Spinal cord (tissue), 10 donors: ENCODE results near the gene GRK5. TPM values are rescaled to one million over a fixed set of nuclear protein-coding genes. Genes with fewer than 3 reads are reported as not detected.
A peak's percentile ranks its signal among the peaks of the same experiment; 100 is the strongest.

Experiments used
- DNase-seq, 6 donors: peaks; one replicate each; pipeline versions ENCODE4 v3.0.0 to v3.0.0-alpha.2; 2013 to 2015; ENCODE audit warnings: low spot score in 6 of 6, low read depth in 4 of 6
- H3K27ac ChIP-seq: one replicate; pipeline ENCODE4 v1.5.1; 2013; ENCODE audit warnings: low read depth, low read length, control low read depth
- H3K27me3 ChIP-seq: one replicate; pipeline ENCODE4 v1.6.1; 2013; ENCODE audit warnings: low read length; ENCODE audit not compliant: control insufficient read depth, insufficient read depth
- H3K36me3 ChIP-seq: one replicate; pipeline ENCODE4 v1.6.1; 2013; ENCODE audit warnings: low read length; ENCODE audit not compliant: control insufficient read depth, insufficient read depth
- H3K4me1 ChIP-seq: one replicate; pipeline ENCODE4 v1.6.1; 2013; ENCODE audit warnings: low read length; ENCODE audit not compliant: control insufficient read depth, insufficient read depth
- H3K4me3 ChIP-seq: one replicate; pipeline ENCODE4 v1.5.1; 2013; ENCODE audit warnings: low read depth, low read length, control low read depth
- H3K9me3 ChIP-seq: one replicate; pipeline ENCODE4 v1.6.1; 2013; ENCODE audit warnings: low read length; ENCODE audit not compliant: control insufficient read depth, insufficient read depth
- WGBS: methylation state at CpG from one replicate; pipeline ENCODE4 v1.1.5; 2013; ENCODE audit warnings: missing lambda C conversion rate; ENCODE audit not compliant: insufficient coverage; 5-methylcytosine and 5-hydroxymethylcytosine counted together
- polyA plus RNA-seq, 2 donors: library from polyadenylated mRNA; unstranded; fragments of 120-200 nt; gene quantifications; one replicate each; pipeline ENCODE4 v1.2.1, GENCODE V29; 2013; ENCODE audit not compliant: insufficient read length in 2 of 2
- total RNA-seq, 2 donors: library from RNA; depleted of rRNA in 1 of 2; stranded (reverse); fragments of 120-200 nt in 1 of 2; fragments of >200 nt in 1 of 2; gene quantifications; one replicate each; pipeline versions ENCODE4 v1.2.3 to v1.2.4, GENCODE V29; 2013 to 2014
- donor health status: healthy.

GRK5 gene
- total and polyA plus RNA-seq, 4 donors, result 15.6 to 29.5 (median 25.6) TPM

DNA sequence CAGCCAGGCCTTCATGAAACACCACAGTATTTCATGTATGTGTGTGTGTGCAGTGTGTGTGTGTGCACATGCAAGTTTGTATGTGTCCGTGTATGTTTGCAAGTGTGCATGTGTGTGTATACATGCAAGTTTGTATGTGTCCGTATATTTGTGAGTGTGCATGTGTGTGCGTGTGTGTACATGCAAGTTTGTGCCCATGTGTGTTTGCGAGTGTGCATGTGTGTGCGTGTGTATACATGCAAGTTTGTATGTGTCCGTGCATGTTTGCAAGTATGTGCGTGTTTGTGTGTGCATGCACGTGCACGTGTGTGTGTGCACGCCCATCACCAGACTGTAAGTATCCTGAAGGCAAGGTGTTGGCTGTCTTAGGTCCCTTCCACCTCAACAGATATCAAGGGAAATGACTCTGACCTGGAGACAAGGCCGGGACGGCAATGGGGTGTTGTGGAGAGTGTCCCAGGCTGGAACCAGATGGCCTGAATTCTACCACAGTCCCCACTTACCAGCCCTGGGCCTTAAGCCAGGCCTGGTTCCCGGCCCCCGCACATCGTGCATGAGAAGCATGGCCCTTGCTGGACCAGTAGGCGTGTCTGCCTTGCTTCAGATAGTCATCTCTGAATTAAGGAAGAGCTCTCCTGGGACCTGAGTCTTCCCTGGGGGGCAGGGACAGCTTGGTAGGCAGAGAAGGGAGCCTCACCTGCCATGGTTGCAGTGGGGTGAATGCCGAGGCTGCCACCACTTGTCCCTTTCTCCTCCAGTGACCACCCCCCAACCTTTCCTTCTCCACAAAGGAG is 140.0 kb downstream of the GRK5 start:
- WGBS, result 98% methylated on average over 12 of the region's 17 CpGs
- Histone ChIP-seq H3K9me3 (peaks cover 5% of the 10 kb centered on the region), H3K27ac (no peak overlapping the region), H3K4me1 (peaks cover 35% of the 10 kb centered on the region), H3K36me3 (peaks cover 10% of the 10 kb centered on the region), H3K27me3 (no peaks in the 10 kb centered on the region), H3K4me3 (no peak overlapping the region)
- no peak for DNase-seq

- 66% methylated on average over 5 of the region's 5 CpGs for WGBS
- no peak overlapping the region for H3K4me3 ChIP-seq
- H3K36me3 ChIP-seq, result peaks cover 10% of the 10 kb centered on the region
- peak overlapping the region; percentile 75 for H3K27ac ChIP-seq
- H3K4me1 ChIP-seq, result peaks cover 29% of the 10 kb centered on the region
- no peak for DNase-seq
- H3K27me3 ChIP-seq, result no peaks in the 10 kb centered on the region
- peaks cover 5% of the 10 kb centered on the region for H3K9me3 ChIP-seq
Observed at GRCh38 chr10:119348106-119348505, 140.7 kb downstream of the GRK5 start.

DNA sequence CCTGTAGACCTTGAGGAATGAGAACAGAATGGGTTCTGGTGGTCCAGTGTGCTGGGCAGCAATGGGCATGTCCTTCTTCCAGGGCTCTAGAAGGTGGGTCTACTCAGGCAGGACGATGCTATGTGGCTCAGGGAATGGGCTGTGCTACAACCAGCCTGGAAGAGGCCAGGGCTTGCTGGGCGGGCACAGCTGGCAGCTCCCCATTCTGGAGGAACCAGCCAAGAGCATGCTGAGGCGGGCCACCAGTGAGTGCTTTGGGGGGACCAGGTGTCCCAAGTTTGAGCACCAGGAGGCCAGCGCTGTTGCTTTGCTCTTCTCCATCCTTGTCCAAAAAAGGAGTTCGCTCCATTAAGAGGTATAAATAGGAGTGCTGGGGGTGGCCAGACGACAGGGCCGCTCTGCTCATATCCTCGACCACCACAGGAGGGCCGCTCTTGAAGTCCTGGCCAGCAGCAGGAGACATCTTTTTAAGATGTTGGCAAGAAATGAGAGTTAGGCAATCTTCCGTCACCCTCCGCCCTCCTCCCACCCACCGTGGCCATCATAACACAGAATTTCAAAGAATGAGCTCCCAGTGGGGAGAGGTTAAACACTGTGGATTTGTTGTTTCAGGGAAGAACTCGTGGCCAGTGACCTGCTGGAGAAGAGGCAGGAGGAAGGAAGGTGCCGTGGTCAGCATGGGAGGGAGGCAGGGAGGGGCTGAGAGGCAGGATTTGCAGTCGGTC is 141.3 kb downstream of the GRK5 start:
- H3K4me1 ChIP-seq, result peaks cover 26% of the 10 kb centered on the region
- DNase-seq, result peak in 1 of 6 donors; percentile 71
- 66% methylated on average over 7 of the region's 15 CpGs for WGBS
- H3K4me3 ChIP-seq, result no peak overlapping the region
- H3K9me3 ChIP-seq, result peaks cover 5% of the 10 kb centered on the region
- H3K36me3 ChIP-seq, result peaks cover 10% of the 10 kb centered on the region
- H3K27ac ChIP-seq, result peak overlapping the region; percentile 75
- H3K27me3 ChIP-seq, result no peaks in the 10 kb centered on the region

GRCh38 chr10:119349341-119349740 is 142.0 kb downstream of the GRK5 start:
- Histone ChIP-seq H3K36me3 (peaks cover 10% of the 10 kb centered on the region), H3K27ac (peak overlapping the region; percentile 75), H3K27me3 (no peaks in the 10 kb centered on the region), H3K9me3 (peaks cover 5% of the 10 kb centered on the region), H3K4me1 (peaks cover 26% of the 10 kb centered on the region), H3K4me3 (no peak overlapping the region)
- 66% methylated on average over 3 of the region's 5 CpGs for WGBS
- DNase-seq, result no peak

DNA sequence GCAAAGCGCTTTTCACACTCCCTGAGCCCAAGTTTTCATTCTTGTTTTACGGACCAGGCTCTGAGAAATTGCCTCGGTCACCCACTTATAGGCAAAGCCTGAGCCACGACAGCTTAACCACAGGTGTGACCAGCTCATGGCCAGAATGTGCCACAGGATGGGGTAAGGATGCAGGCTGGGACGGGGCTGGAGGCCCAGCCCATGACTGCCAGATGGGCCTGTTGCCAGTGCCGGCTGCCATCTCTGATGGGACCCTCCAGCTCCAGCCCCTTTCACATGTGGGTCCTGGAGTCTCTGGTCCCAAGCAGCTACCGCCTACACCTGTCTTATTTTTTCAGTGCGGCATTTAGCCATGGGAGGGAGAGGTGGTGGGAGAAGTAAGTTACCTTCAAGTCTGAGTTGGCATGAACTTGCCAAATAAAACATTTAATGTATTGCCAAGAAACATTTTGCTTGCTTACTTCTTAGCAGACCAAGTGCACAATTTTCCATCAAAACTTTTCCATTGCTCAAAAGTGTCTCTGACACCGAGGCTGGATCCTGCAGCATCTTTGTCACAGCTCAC is 142.6 kb downstream of the GRK5 start:
- WGBS, result 87% methylated on average over 6 of the region's 9 CpGs
- Histone ChIP-seq H3K4me3 (no peak overlapping the region), H3K27ac (no peak overlapping the region), H3K4me1 (peaks cover 26% of the 10 kb centered on the region), H3K9me3 (peaks cover 5% of the 10 kb centered on the region), H3K27me3 (no peaks in the 10 kb centered on the region), H3K36me3 (peaks cover 10% of the 10 kb centered on the region)
- DNase-seq, result no peak

GRCh38 chr10:119350502-119351097 is 143.2 kb downstream of the GRK5 start:
- Histone ChIP-seq H3K4me1 (peaks cover 26% of the 10 kb centered on the region), H3K36me3 (peaks cover 10% of the 10 kb centered on the region), H3K4me3 (no peak overlapping the region), H3K27me3 (no peaks in the 10 kb centered on the region), H3K27ac (no peak overlapping the region), H3K9me3 (peaks cover 5% of the 10 kb centered on the region)
- DNase-seq, result no peak
- WGBS, result 56% methylated on average over 8 of the region's 8 CpGs

- Histone ChIP-seq H3K4me3 (no peak overlapping the region), H3K27ac (no peak overlapping the region), H3K27me3 (no peaks in the 10 kb centered on the region), H3K4me1 (peaks cover 26% of the 10 kb centered on the region), H3K36me3 (peaks cover 10% of the 10 kb centered on the region), H3K9me3 (peaks cover 9% of the 10 kb centered on the region)
- no peak for DNase-seq
- WGBS, result 100% methylated on average over 2 of the region's 4 CpGs
Observed at GRCh38 chr10:119351189-119351588, 143.8 kb downstream of the GRK5 start.

GRCh38 chr10:119352042-119352441 is 144.7 kb downstream of the GRK5 start:
- no peak for DNase-seq
- Histone ChIP-seq H3K36me3 (peaks cover 6% of the 10 kb centered on the region), H3K27me3 (no peaks in the 10 kb centered on the region), H3K4me3 (no peak overlapping the region), H3K9me3 (peaks cover 10% of the 10 kb centered on the region), H3K4me1 (peaks cover 20% of the 10 kb centered on the region), H3K27ac (no peak overlapping the region)
- no CpG with 5 or more reads among the region's 2 CpGs for WGBS

DNA sequence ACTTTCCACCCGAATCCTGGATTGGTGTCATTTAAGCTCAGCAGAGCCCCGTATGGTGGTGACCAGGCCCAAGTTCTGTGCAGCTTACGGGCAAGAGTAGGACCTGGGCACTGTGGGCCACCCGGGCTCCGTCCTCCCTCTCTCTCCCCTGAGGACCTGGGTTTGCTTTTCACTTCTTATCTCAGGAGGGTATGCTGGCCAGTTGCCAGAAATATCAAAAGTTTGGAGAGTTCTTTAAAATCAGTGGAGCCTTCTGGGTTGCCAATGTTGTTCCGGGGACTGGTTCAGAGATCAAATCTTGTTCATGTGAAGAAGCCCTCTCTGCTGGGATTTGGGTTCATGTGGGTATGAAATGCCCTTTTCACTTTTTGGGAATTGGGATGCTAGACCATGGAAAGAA is 145.4 kb downstream of the GRK5 start:
- H3K4me1 ChIP-seq, result peaks cover 26% of the 10 kb centered on the region
- no peak for DNase-seq
- WGBS, result 86% methylated on average over 6 of the region's 6 CpGs
- H3K36me3 ChIP-seq, result peaks cover 3% of the 10 kb centered on the region
- peaks cover 10% of the 10 kb centered on the region for H3K9me3 ChIP-seq
- no peak overlapping the region for H3K4me3 ChIP-seq
- H3K27ac ChIP-seq, result no peak overlapping the region
- no peaks in the 10 kb centered on the region for H3K27me3 ChIP-seq
